LoVo (cell line): Measurements from ENCODE around the gene NXPH4.

Source experiments
- DNase-seq: peaks from one replicate; pipeline ENCODE4 v3.0.0-alpha.2; 2016; ENCODE audit warnings: low spot score

NXPH4 gene

DNA sequence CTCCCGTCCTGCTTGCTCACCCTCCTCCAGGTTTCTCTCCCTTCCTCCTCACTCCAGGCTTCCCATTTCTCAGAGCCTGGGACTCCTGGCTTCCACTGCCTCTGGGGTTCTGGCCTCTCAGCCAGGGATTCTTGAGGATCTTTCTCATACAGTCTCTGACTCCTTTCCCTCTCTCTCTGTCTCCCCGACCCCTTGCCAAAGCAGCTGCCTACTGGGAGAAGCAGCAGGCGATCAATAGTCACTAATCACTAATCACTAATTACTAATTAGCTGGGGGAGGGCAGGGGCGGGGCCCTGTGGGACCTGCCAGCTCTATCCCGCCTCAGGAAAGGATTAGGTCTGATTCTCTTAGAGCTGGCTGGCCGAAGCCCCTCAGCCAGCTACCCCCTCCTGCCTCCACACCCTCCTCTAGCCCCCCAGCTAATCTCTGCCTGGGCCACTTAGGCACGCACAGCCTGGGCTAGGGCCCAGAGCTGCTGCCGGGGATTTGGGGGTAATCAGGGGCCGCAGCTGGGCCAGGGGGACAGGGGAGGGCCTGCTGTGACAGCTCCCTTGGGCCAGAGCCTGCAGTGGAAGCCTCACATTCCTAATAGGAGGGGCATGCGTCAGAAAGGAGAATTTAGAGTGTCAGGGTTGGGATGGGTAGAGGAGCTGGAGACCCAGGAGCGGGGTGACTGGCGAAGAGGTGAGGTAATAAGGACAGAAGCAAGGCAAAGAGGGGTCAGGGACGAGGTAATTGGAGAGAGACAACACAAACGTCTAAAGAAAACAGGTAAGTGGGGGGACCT lies 2.8 kb downstream of the NXPH4 start:
- DNase-seq: no peak

DNA sequence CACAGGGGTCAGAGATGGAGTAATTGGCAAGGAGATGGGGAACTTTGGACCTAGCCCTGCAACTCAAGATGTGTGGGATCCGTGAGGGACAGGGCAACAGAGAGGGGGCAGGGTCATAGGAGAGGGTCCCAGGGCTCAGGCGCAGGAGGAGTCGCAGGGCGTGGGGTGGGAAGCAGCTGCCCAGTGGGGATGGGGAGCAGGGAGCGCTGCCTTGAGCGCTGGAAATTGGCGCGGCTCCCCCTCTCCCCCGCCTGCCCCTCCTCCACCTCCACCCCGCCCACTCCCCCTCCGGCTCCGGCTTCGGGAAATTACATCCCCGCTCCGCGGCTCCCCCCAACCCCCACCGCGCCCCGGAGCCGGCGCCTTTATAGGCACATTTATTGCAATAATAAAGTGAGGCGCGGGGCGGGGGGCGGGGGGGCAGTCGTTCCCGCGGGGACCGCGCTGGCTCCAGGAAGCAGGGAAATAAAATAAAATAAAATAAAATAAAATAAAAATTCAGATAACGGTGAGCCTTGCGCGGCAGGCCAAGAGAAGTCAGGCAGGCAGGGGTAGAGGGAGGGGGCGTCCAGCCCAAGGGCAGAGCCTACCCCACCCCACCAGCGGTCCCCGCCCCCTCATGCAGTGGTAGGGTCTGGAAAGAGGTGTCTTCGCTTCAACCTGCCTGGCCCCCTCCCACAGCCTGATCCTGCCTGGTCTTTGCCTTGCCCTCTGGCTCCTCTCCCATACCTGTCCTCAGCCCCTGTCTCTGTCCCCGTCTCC lies 3.6 kb downstream of the NXPH4 start:
- no peak for DNase-seq

- DNase-seq: no peak
Observed at GRCh38 chr12:57220770-57221168, 4.2 kb downstream of the NXPH4 start.

GRCh38 chr12:57221169-57221917 lies 4.7 kb downstream of the NXPH4 start:
- no peak for DNase-seq

GRCh38 chr12:57222286-57223190 lies 5.9 kb downstream of the NXPH4 start:
- DNase-seq: no peak

DNA sequence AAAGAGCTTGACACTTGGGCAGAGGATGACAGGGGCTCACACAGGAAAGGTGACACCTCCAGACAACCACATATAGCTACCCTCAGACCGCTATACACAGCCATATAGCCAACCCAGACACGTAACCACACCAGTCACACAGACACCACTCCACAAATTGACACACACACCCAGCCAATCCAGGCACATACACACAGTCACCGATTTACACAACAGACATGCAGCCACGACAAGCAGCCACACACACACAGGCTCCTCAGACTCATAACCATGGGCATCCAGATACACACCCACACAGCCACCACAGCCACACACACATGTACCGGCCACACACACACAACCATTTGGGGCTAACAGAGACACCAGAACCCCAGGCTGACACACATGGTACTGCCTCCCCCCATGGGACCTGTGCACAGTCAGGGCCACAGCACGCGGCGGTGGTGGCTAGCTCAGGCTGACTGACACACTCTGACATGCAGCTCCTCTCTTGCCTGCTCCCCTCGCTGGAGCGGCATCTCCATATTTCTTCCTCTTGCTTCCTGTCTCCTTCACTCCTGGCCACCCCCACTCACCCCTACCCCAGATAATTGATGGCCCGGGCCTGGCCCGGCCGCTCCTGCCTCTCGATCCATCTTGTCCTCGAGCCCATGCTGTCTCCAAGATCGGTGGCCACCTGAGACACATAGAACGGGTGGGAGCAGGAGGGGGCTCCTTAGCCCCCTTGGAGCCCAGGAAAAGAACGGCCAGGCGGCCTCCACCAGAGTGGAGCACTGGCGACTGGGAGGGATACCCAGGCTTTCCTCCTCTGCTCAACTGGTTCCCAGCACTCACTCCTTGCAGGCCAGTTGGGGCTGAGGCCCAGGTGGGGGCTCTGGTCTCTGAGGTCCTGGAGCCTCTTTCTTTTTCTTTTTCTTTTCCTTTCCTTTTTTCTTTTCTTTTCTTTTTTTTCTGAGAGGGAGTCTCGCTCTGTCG lies 6.9 kb downstream of the NXPH4 start:
- DNase-seq: no peak

GRCh38 chr12:57224278-57224972 lies 7.8 kb downstream of the NXPH4 start:
- no peak for DNase-seq

- no peak for DNase-seq
Observed at GRCh38 chr12:57224973-57225679, 8.5 kb downstream of the NXPH4 start.

DNA sequence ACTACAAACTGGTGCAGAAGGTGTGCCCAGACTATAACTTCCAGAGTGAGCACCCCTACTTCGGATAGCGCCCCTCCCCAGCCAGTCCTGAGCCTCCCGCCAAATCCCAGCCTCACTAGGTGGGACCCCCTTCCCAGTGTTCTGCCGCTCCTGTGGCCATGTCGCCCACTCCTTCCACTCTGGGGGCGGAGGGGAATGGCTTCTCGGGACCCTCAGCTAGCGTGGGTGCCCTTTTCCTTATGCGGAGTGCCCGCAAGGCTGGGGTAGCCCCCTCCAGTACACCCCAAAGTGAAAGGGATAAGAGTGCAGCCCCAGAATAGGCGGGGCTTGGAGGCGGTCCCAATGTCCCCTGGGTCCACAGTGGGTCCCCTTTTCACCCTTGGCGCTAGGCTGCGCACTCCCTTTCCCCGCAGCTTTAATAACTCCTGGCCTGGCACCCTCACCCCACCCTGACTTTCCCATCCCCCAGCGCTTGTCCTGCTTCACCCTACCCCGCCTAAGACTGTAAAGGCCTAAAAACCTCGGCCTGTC lies 9.2 kb downstream of the NXPH4 start:
- no peak for DNase-seq

DNA sequence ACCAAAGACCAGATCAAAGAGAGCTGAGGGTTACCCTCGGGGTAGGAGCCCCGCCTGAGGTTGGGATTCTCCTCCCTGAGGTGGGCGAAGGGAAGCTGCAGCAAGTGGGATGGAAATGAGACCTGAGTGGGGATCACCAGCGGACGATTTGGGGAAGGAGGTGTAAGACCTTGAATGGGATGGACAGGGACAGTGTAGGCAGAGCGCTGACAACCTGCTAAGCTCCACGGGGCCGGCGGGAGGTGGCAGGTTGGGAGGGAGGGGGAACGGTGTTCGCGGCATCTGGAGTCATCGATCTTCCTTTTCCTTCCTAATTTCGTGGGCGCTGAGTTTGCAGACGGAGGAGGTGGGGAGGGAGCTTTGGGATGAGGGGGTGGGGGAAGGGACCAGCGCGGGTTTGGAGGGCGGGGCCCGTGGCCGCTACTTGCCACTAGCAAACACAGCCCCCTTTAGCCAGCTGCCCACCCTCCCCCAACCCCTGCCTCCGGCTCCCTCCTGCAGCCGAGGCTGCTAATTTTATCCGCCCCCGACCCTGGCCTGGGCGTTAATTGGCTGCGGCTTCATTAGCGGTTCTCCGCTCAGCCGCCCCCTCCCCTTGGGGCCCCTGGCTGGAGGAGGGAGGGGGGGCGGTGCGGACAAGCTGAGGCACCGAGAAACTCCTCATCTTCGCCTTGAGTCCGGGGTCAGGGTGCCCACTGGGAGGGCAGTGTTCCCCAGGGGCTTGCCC lies 10.2 kb downstream of the NXPH4 start:
- DNase-seq: no peak

DNA sequence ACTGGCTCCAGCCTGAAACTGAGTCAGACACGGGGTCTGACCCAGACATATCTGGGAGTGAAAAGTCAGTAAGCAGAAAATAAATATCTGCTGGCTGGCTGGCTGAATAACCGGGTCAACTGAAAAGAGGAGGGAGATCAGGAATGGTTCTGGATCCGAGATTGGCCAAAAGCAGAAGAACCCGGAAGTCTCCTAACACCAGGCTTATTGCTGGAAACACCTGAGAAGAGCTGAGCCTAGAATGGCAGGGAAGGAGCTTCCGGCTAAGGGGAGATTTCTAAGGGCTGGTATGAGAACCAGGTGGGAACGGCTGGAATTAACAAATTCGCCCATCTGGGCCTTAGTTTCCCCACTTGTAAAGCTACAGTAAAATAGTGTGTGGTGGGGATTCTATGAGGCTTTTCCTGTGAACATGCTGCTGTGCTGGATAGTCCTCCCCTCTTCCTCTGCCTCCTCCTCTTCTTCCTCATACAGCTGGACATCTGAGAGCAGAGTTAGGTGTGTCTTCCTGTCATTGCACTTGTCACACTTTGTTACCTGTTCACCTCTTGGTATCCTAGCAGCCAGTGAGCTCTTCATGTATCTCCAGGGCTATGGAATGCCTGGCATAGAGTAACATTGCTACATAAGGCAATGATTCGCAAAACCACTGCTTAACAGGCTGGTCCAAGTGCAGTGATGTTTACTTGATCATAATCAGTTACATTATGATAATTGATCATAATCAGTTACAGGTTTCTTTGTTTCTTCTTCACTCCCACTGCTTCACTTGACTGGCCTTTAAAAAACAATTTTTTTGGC lies 10.9 kb downstream of the NXPH4 start:
- no peak for DNase-seq

GRCh38 chr12:57229046-57229633 lies 12.5 kb downstream of the NXPH4 start:
- DNase-seq: no peak

DNA sequence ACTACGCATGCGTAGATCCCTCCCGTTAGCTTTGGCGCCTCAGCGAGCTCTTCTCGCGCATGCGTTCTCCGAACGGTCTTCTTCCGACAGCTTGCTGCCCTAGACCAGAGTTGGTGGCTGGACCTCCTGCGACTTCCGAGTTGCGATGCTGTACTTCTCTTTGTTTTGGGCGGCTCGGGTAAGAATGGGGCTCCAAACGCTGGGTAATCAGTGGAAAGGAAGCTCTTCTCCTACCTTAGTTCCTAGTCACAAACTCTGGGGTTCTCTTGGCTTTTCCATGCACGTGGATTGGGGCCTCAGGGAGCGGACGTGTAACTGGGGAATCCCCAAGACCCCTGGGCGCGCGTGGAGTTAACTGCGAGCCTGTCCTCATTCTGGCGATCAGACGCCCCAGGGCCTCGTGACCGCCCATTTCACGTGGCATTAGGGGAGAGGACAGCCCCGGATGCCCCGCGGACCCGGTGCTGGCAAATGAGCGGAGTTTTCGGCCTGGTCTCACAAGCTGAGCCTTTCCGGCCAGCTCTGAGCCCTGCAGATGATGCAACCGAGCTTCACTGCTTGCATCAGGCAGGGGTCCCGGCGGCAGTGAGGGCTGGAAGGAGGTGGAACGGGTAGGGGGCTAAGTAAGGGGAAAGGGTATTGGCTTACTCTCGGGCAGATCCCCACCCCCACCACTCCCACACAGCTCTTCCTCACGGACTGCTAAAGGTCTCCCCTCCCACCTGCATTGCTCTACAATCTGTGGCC lies 13.2 kb downstream of the NXPH4 start, which contains the start of gene SHMT2:
TSS of gene SHMT2 (plus strand) at position 78 of the 747 bp plus-strand sequence. CDS start at position 146, 68 bp downstream.
- peak; percentile 100 for DNase-seq

DNA sequence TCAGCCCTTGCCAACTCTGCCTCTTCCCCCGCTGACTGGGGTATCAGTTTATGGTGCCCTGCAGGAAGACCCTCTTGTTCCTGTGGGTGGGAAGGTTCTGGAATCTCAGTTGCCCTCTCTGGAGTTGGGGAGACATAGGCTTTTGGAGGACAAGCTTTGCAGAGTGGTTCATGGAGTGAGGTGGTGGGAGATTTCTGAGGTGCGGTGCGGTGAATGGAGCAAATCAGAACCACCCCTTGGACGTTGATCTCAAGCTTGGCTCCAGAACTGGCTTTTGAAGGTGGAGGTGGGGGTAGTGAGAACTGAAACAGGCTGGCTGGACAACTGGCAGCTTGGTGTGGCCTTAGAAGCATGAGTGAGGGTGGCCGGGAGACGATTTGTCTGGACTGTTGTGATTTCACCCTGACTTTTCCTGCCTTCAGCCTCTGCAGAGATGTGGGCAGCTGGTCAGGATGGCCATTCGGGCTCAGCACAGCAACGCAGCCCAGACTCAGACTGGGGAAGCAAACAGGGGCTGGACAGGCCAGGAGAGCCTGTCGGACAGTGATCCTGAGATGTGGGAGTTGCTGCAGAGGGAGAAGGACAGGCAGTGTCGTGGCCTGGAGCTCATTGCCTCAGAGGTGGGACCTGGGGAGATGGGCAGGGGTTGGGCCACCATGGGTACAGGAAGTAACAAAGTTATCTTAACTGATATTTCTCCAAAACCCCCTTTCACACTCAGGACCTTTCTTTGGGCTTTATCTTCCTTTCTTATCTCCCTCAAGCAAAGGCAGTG lies 14.0 kb downstream of the NXPH4 start:
- DNase-seq: no peak

DNA sequence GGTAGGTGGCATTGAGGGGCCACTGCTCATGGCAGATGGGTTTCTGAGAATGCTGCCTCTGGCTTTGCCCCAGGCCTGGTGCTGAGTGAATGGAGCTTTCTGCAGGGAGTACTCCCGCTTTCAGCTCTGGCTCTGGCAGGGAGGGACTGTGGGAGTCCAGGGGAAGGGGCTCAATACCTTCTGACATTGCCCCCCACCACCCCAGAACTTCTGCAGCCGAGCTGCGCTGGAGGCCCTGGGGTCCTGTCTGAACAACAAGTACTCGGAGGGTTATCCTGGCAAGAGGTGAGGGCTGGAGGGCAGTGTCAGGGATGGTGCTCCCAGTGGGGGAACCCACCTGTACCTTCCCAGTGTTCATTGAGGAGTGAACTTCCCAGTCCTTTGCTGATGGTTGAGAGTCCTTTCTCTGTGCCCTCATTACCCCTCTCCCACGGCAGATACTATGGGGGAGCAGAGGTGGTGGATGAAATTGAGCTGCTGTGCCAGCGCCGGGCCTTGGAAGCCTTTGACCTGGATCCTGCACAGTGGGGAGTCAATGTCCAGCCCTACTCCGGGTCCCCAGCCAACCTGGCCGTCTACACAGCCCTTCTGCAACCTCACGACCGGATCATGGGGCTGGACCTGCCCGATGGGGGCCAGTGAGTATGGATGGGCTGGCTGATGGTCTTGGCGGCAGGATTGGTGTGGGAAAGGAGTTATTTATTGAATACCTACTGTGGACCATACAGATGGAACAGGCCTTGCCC lies 14.9 kb downstream of the NXPH4 start:
- DNase-seq: no peak
